ENCODE results near the gene ZBTB25. TPM values are rescaled to one million over a fixed set of nuclear protein-coding genes. Genes with fewer than 3 reads are reported as not detected.
A peak's percentile ranks its signal among the peaks of the same experiment; 100 is the strongest.

ZBTB25 gene
- total and polyA plus RNA-seq, 2 donors (not counting 1 experiment from before 2014, with no cell fraction given) = 7.2 to 9.2 TPM

DNA sequence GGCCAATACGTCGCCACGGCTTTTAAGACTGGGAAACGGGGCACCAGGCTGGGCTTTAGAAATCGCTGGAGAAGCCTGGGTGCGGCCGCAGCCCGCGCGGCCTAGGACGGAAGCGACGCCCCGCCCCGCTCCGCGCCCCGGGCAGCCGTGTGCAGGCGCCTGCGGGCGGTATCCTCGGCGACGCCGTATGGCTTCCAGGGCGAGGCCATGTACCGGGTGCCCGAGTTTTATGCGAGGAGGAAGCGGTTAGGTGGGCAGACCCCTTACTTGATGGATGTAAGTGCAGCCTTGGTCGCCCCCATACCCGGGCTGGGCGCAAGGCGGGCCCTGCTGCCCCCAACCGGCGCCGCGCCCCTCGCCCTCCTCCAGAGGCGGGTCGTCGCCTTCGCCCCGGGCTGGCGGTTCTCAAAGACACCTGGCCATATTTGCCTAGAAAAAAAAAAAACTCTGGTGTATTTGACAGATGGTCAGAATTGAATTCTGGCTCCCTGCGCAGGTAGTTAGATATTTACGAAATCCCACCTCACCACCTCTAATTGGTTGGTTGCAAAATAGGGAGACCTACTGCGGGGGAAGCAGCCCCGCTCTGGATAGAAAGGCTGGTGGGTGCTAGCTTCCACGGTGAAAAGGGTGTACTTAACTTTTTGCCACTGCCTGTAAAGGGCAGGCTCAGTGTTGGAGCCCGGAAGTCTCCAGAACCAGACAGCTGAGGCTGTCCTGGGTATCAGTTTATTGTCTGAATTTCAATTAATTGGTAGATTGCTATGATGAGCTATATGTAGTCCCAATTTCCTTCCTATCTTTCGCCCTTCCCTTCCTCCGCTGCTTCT is 46.4 kb upstream of the ZBTB25 start, which contains the start of gene PPP1R36:
Gene PPP1R36 (plus strand): TSS at position 171 of the 830 bp plus-strand sequence. CDS start 37 bp downstream, at position 208.
- no peak within 1 kb of the TSS for H3K9ac ChIP-seq (ENCODE audit: insufficient read depth, low read length)

DNA sequence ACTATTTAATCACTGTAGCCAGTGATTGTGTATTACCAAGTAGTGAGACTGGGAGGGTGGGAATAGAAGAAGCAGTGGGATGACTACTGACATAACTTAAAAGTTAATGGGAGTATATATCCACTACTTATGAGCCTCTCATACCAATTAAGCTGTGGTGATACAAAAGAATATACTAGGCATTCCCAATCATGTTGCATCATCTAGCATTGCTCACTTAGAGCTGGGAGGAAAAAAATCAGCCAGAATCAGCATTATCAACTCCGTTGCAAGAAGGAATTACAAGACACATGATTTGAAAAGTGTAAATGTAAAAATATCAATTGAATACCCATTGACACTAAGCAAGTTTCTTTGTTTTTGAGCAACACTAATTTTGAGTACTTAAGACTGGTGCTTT is 45.4 kb upstream of the ZBTB25 start:
- Histone ChIP-seq H3K27me3 (ENCODE audit: control insufficient read depth, insufficient read depth, low read length) (peaks cover 8% of the 10 kb centered on the region), H3K36me3 (ENCODE audit: control insufficient read depth, insufficient read depth, low read length) (no peaks in the 10 kb centered on the region), H3K79me2 (ENCODE audit: control insufficient read depth, insufficient read depth, low read length) (no peaks in the 10 kb centered on the region), H2AFZ (ENCODE audit: low read length) (no peak overlapping the region), H3K4me3 (replicated peaks in 1 of 4; ENCODE audit: control extremely low read depth in 1 of 4, insufficient read depth in 1 of 4, low read depth in 3 of 4, low read length in 4 of 4) (no peak overlapping the region), H3K27ac (ENCODE audit: insufficient read depth, low read length) (no peak overlapping the region), H3K9me3 (ENCODE audit: control insufficient read depth, insufficient read depth, low read depth, low read length) (no peaks in the 10 kb centered on the region), H3K4me2 (ENCODE audit: extremely low read depth, insufficient read depth, low read length) (no peak overlapping the region), H4K20me1 (ENCODE audit: control insufficient read depth, extremely low read depth, insufficient read depth, low read length) (no peaks in the 10 kb centered on the region), H3K9ac (ENCODE audit: insufficient read depth, low read length) (no peak overlapping the region), H3K4me1 (ENCODE audit: control insufficient read depth, extremely low read depth, insufficient read depth, low read length) (peaks cover 3% of the 10 kb centered on the region)
- TF ChIP-seq, protein P1, sequence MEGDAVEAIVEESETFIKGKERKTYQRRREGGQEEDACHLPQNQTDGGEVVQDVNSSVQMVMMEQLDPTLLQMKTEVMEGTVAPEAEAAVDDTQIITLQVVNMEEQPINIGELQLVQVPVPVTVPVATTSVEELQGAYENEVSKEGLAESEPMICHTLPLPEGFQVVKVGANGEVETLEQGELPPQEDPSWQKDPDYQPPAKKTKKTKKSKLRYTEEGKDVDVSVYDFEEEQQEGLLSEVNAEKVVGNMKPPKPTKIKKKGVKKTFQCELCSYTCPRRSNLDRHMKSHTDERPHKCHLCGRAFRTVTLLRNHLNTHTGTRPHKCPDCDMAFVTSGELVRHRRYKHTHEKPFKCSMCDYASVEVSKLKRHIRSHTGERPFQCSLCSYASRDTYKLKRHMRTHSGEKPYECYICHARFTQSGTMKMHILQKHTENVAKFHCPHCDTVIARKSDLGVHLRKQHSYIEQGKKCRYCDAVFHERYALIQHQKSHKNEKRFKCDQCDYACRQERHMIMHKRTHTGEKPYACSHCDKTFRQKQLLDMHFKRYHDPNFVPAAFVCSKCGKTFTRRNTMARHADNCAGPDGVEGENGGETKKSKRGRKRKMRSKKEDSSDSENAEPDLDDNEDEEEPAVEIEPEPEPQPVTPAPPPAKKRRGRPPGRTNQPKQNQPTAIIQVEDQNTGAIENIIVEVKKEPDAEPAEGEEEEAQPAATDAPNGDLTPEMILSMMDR (conservative IDR thresholded peaks at IDR 0.05 in 1 of 2, IDR thresholded peaks at IDR 0.05 in 1 of 2; ENCODE audit: low read depth in 1 of 2, low read length in 2 of 2) = no peak
- TF ChIP-seq EZH2 (IDR thresholded peaks at IDR 0.05; ENCODE audit: low read length, missing control alignments) = no peak
- DNase-seq (ENCODE audit: low read depth in 2 of 2) = no peak

More for the DNA sequence above, 46.4 kb upstream of the ZBTB25 start, which contains the start of gene PPP1R36:
- peak within 1 kb of the TSS in 2 of 4 experiments; percentile 11 to 24 for H3K4me3 ChIP-seq (replicated peaks in 1 of 4; ENCODE audit: control extremely low read depth in 1 of 4, insufficient read depth in 1 of 4, low read depth in 3 of 4, low read length in 4 of 4)
- peak within 1 kb of the TSS; percentile 19 for H2AFZ ChIP-seq (ENCODE audit: low read length)
- peak within 1 kb of the TSS; percentile 54 for H3K4me2 ChIP-seq (ENCODE audit: extremely low read depth, insufficient read depth, low read length)
- peak; percentile 23 to 26 for DNase-seq (ENCODE audit: low read depth in 2 of 2)
- no peak within 1 kb of the TSS for H3K27ac ChIP-seq (ENCODE audit: insufficient read depth, low read length)
- TF ChIP-seq EZH2 (IDR thresholded peaks at IDR 0.05; ENCODE audit: low read length, missing control alignments) = no peak
- TF ChIP-seq, protein P1 (conservative IDR thresholded peaks at IDR 0.05 in 1 of 2, IDR thresholded peaks at IDR 0.05 in 1 of 2; ENCODE audit: low read depth in 1 of 2, low read length in 2 of 2) = no peak
- H4K20me1 ChIP-seq (ENCODE audit: control insufficient read depth, extremely low read depth, insufficient read depth, low read length) = no peaks in the 10 kb centered on the region
- H3K36me3 ChIP-seq (ENCODE audit: control insufficient read depth, insufficient read depth, low read length) = no peaks in the 10 kb centered on the region
- no peaks in the 10 kb centered on the region for H3K4me1 ChIP-seq (ENCODE audit: control insufficient read depth, extremely low read depth, insufficient read depth, low read length)
- H3K79me2 ChIP-seq (ENCODE audit: control insufficient read depth, insufficient read depth, low read length) = no peaks in the 10 kb centered on the region
- peaks cover 8% of the 10 kb centered on the region for H3K27me3 ChIP-seq (ENCODE audit: control insufficient read depth, insufficient read depth, low read length)
- no peaks in the 10 kb centered on the region for H3K9me3 ChIP-seq (ENCODE audit: control insufficient read depth, insufficient read depth, low read depth, low read length)

DNA sequence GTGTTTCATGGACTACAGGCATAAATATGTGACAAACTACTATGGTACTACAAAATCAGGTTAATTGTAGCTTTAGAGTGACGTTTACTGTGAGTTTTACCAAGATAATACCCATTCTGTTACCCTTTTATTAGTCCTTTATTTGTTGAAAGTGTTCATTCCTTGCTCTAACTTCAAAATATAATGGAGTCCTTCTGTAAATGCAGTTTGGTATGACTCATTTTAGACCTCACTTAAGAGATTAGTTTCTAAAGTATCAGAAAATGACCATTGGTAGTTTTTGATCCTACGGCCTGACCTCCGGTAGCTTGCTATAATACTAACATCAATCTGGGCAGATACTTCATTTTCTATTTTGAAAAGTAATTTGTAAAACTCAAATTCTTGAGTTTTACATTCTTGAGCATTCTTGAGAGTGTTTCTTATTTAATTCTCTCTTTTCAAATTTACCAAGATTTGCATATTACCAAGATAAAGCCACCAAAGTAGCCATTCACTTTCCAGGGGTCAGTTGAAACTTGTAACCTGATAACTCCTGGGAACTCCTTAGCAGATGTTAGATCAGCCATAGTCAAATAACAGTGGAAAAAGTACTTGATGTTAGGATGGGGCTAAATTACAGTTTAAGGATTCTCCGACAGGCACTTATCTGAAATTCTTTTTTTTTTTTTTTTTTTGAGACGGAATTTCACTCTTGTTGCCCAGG is 41.1 kb upstream of the ZBTB25 start:
- H3K27ac ChIP-seq (ENCODE audit: insufficient read depth, low read length) = no peak overlapping the region
- TF ChIP-seq EZH2 (IDR thresholded peaks at IDR 0.05; ENCODE audit: low read length, missing control alignments) = no peak
- TF ChIP-seq, protein P1 (conservative IDR thresholded peaks at IDR 0.05 in 1 of 2, IDR thresholded peaks at IDR 0.05 in 1 of 2; ENCODE audit: low read depth in 1 of 2, low read length in 2 of 2) = no peak
- peaks cover 6% of the 10 kb centered on the region for H3K9me3 ChIP-seq (ENCODE audit: control insufficient read depth, insufficient read depth, low read depth, low read length)
- peaks cover 3% of the 10 kb centered on the region for H3K4me1 ChIP-seq (ENCODE audit: control insufficient read depth, extremely low read depth, insufficient read depth, low read length)
- peaks cover 12% of the 10 kb centered on the region for H3K27me3 ChIP-seq (ENCODE audit: control insufficient read depth, insufficient read depth, low read length)
- no peaks in the 10 kb centered on the region for H4K20me1 ChIP-seq (ENCODE audit: control insufficient read depth, extremely low read depth, insufficient read depth, low read length)
- DNase-seq (ENCODE audit: low read depth in 2 of 2) = no peak
- no peaks in the 10 kb centered on the region for H3K36me3 ChIP-seq (ENCODE audit: control insufficient read depth, insufficient read depth, low read length)
- no peak overlapping the region for H2AFZ ChIP-seq (ENCODE audit: low read length)
- no peak overlapping the region for H3K4me3 ChIP-seq (replicated peaks in 1 of 4; ENCODE audit: control extremely low read depth in 1 of 4, insufficient read depth in 1 of 4, low read depth in 3 of 4, low read length in 4 of 4)
- peak overlapping the region; percentile 4 for H3K9ac ChIP-seq (ENCODE audit: insufficient read depth, low read length)
- peak overlapping the region; percentile 35 for H3K4me2 ChIP-seq (ENCODE audit: extremely low read depth, insufficient read depth, low read length)
- H3K79me2 ChIP-seq (ENCODE audit: control insufficient read depth, insufficient read depth, low read length) = no peaks in the 10 kb centered on the region
